PC-3 (cell line): ENCODE data around the gene NRXN2. TPM values are rescaled to one million over a fixed set of nuclear protein-coding genes. Genes with fewer than 3 reads are reported as not detected.

Source experiments
- ATAC-seq: fragments of 200-7000 bp; cut with Tn5 transposase; 2 replicates; pipeline ENCODE4 v1.9.1; 2020; ENCODE audit warnings: mild to moderate bottlenecking, moderate library complexity
- BruUV-seq: library from RNA; stranded (reverse); fragments of 400-500 nt; replicated peaks from 2 replicates; lab custom pipeline; 2021; lab: Mats Ljungman, UMichigan
- CTCF ChIA-PET: fragments of 300-600 bp; sonication (Branson Sonifier 250); formaldehyde crosslinking; loops from one replicate; lab custom pipeline; 2022; ENCODE audit warnings: antibody characterized with exemption; lab: Charles Lee
- POLR2A ChIA-PET: fragments of 300-600 bp; sonication (Branson Sonifier 250); formaldehyde crosslinking; loops from one replicate; lab custom pipeline; 2022; ENCODE audit warnings: antibody characterized with exemption; ENCODE audit not compliant: unreplicated experiment; lab: Charles Lee
- DNase-seq: peaks from one replicate; pipeline ENCODE4 v3.0.0-alpha.2; 2015
- H2AFZ ChIP-seq: fragments of 300-600 bp; sonication (generic); 2 replicates; pipeline ENCODE4 v1.6.0; 2016; ENCODE audit warnings: antibody characterized with exemption, low read length
- H3F3A ChIP-seq: fragments of 300-600 bp; sonication (generic); one replicate; pipeline ENCODE4 v1.6.0; 2017; ENCODE audit warnings: antibody characterized with exemption, low read length, control low read depth, mild to moderate bottlenecking; ENCODE audit not compliant: unreplicated experiment
- H3K27ac ChIP-seq: fragments of 300-600 bp; sonication (generic); 2 replicates; pipeline ENCODE4 v1.5.1; 2016; ENCODE audit warnings: mild to moderate bottlenecking, low read length
- H3K27me3 ChIP-seq: fragments of 300-600 bp; sonication (generic); 2 replicates; pipeline ENCODE4 v1.6.1; 2016; ENCODE audit warnings: low read length, mixed read lengths
- H3K36me3 ChIP-seq: fragments of 300-600 bp; sonication (generic); 2 replicates; pipeline ENCODE4 v1.6.1; 2016; ENCODE audit warnings: low read depth, mixed run types, low read length, mixed read lengths
- H3K4me1 ChIP-seq: fragments of 300-600 bp; sonication (generic); 2 replicates; pipeline ENCODE4 v1.5.1; 2016; ENCODE audit warnings: low read length; ENCODE audit not compliant: insufficient read depth
- H3K4me2 ChIP-seq: fragments of 300-600 bp; sonication (generic); 2 replicates; pipeline ENCODE4 v1.6.0; 2016; ENCODE audit warnings: low read length
- H3K4me3 ChIP-seq: fragments of 300-600 bp; sonication (generic); 2 replicates; pipeline ENCODE4 v1.5.1; 2016; ENCODE audit warnings: mild to moderate bottlenecking, low read length, mixed read lengths
- H3K79me2 ChIP-seq: fragments of 300-600 bp; sonication (generic); 2 replicates; pipeline ENCODE4 v1.6.1; 2017; ENCODE audit warnings: low read length, mixed read lengths
- H3K9ac ChIP-seq: fragments of 300-600 bp; sonication (generic); 2 replicates; pipeline ENCODE4 v1.6.0; 2016; ENCODE audit warnings: mild to moderate bottlenecking, low read length
- H3K9me2 ChIP-seq: fragments of 300-600 bp; sonication (generic); replicated peaks from 2 replicates; pipeline ENCODE4 v1.6.1; 2016; ENCODE audit warnings: mixed run types, low read length, mixed read lengths
- H3K9me3 ChIP-seq: fragments of 300-600 bp; sonication (generic); 2 replicates; pipeline ENCODE4 v1.6.1; 2016; ENCODE audit warnings: low read length, mixed read lengths
- H4K20me1 ChIP-seq: fragments of 300-600 bp; sonication (generic); 2 replicates; pipeline ENCODE4 v1.6.1; 2016; ENCODE audit warnings: low read length, mixed read lengths
- EZH2 ChIP-seq: fragments of 300-600 bp; sonication (generic); IDR thresholded peaks from one replicate; pipeline ENCODE4 v1.6.1; 2017; ENCODE audit warnings: antibody characterized with exemption, mild to moderate bottlenecking, low read length; ENCODE audit not compliant: unreplicated experiment
- EZH2phosphoT487 ChIP-seq: fragments of 300-600 bp; sonication (generic); IDR thresholded peaks from 2 replicates; pipeline ENCODE4 v1.6.1; 2018; ENCODE audit warnings: mild to moderate bottlenecking, antibody characterized with exemption, low read length, borderline replicate concordance
- intact Hi-C: fragments of 100-400 bp; cut with micrococcal nuclease; formaldehyde crosslinking; loops from 2 replicates; pipeline ENCODE4 v1.9.0; 2023
- total RNA-seq: library from RNA; depleted of rRNA; stranded (reverse); fragments of >200 nt; gene quantifications from 2 replicates; pipeline ENCODE4 v1.2.3, GENCODE V29; 2014
- TF ChIP-seq, protein P1 (sequence below): fragments of 300-600 bp; sonication (generic); conservative IDR thresholded peaks from 2 replicates; pipeline ENCODE4 v1.5.1; 2017; ENCODE audit warnings: antibody characterized with exemption, low read depth, mild to moderate bottlenecking, low read length

NRXN2 gene
- total RNA-seq, 1 experiment from 2014 or later, result not detected

DNA sequence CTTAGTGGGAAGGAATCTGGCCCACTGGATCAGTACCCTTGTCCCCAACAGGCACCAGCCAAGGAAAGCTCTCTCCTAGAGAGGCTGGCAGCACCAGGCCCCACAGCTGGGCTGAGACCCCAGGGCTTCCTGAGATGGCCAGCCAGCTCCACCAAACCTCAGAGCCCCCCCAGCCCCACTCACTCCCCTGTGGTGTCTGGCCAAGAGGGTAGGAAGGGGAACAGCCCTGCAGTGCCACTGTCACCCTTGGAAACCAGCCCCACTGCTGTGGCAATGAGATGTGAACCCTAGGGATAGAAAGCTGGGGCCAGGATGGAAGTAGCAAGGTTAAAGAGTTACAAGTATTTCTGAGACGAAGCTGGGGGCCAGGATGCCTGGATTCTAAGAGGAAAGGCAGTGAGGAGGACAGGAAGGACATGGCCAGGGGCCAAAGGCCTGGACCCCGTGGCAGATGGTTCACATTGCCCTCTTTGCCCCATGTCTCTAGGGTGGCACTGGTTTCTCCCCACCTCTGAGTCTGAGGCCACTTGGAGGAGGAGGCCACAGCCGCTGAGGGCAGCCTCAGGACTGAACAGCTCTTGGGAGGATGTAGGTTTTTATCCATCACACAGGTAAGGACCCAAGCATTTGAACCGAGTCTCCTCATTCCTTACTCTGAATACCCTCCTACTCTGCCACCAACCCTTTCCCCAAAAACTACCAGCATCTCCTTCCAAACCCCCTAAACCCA, 28.8 kb downstream of the NRXN2 start:
- Histone ChIP-seq H3K4me1 (no peaks in the 10 kb centered on the region), H3K9me2 (no peaks in the 10 kb centered on the region), H3K4me3 (no peak overlapping the region), H4K20me1 (no peaks in the 10 kb centered on the region), H3K27me3 (peaks cover 59% of the 10 kb centered on the region), H2AFZ (no peak overlapping the region), H3K4me2 (no peak overlapping the region), H3K9me3 (no peaks in the 10 kb centered on the region), H3F3A (no peaks in the 10 kb centered on the region), H3K9ac (no peak overlapping the region), H3K79me2 (no peaks in the 10 kb centered on the region), H3K27ac (no peak overlapping the region), H3K36me3 (no peaks in the 10 kb centered on the region)
- ATAC-seq (no peak), DNase-seq (no peak)
- intact Hi-C loops, result no loop called here
- TF ChIP-seq EZH2, result no peak
- no TSS peak for BruUV-seq
- POLR2A ChIA-PET, result interaction anchor here (0.6 kb wide), 1 partner anchor 83 kb away, joined by 3 read pairs; no protein-coding TSS in a partner anchor
- CTCF ChIA-PET, result no interaction called here

DNA sequence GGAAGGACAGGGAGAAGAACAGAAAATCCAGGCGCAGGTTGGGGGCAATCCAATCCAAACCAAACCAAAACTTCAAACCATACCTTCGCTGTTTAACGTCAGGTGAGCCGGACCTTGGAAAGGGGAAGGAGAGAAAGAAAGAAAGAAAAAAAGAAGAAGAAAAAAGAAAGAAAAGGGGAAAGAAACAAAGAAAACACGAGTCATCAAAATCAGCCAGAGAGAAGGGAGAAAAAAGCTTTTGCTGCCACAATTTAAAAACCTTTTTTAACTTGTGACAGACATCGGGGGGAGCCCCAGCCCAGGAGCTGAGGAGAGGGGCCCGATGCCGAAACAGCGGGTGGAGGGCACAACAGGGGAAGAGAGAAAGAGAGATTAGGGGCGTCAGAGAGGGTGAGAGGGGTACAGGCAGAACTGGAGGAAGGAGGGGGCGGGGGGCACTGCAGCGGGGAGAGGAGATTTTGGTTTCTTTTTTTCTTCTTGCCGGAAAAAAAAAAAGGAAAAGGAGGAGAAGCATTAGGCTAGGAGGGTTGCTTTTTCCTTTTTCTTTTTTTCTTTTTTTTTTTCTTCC, 30.1 kb downstream of the NRXN2 start:
- ChIA-PET POLR2A (no interaction called here), CTCF (no interaction called here)
- H3K36me3 ChIP-seq, result no peaks in the 10 kb centered on the region
- no peak overlapping the region for H3K27ac ChIP-seq
- H3K9me3 ChIP-seq, result no peaks in the 10 kb centered on the region
- no peaks in the 10 kb centered on the region for H4K20me1 ChIP-seq
- TF ChIP-seq, protein P1, sequence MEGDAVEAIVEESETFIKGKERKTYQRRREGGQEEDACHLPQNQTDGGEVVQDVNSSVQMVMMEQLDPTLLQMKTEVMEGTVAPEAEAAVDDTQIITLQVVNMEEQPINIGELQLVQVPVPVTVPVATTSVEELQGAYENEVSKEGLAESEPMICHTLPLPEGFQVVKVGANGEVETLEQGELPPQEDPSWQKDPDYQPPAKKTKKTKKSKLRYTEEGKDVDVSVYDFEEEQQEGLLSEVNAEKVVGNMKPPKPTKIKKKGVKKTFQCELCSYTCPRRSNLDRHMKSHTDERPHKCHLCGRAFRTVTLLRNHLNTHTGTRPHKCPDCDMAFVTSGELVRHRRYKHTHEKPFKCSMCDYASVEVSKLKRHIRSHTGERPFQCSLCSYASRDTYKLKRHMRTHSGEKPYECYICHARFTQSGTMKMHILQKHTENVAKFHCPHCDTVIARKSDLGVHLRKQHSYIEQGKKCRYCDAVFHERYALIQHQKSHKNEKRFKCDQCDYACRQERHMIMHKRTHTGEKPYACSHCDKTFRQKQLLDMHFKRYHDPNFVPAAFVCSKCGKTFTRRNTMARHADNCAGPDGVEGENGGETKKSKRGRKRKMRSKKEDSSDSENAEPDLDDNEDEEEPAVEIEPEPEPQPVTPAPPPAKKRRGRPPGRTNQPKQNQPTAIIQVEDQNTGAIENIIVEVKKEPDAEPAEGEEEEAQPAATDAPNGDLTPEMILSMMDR, result no peak
- no peak for TF ChIP-seq EZH2phosphoT487
- no peak for TF ChIP-seq EZH2
- no peaks in the 10 kb centered on the region for H3K4me1 ChIP-seq
- no peaks in the 10 kb centered on the region for H3K9me2 ChIP-seq
- no peak overlapping the region for H3K4me3 ChIP-seq
- H3K4me2 ChIP-seq, result no peak overlapping the region
- BruUV-seq, result no TSS peak
- no peak overlapping the region for H2AFZ ChIP-seq
- H3K79me2 ChIP-seq, result no peaks in the 10 kb centered on the region
- H3K9ac ChIP-seq, result no peak overlapping the region
- intact Hi-C loops, result no loop called here
- H3K27me3 ChIP-seq, result peaks cover 58% of the 10 kb centered on the region
- no peaks in the 10 kb centered on the region for H3F3A ChIP-seq
- DNase-seq (no peak), ATAC-seq (no peak)

DNA sequence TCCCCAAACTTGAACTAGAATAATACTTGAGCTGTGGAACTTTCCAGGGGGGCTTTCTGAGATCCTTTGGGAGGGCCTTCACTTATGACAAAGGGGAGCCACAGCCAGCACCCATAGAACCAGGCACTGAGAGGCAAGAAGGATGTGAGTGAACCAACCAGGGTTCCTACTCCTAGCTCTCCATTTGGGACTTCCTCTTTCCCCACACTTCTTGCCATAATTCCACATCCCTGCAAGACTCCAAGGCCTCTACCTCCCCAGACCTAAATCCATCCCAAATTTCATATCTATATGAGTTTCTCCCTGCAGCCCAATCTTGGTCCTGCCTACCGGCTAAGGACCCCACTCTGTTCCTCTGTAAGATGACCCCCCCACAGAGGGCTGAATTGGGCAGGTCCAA, 31.5 kb downstream of the NRXN2 start:
- DNase-seq (no peak), ATAC-seq (no peak)
- H3K9me3 ChIP-seq, result no peaks in the 10 kb centered on the region
- TF ChIP-seq, protein P1, result no peak
- TF ChIP-seq EZH2phosphoT487 (no peak), EZH2 (no peak)
- no peak overlapping the region for H3K4me3 ChIP-seq
- no peaks in the 10 kb centered on the region for H3F3A ChIP-seq
- no peaks in the 10 kb centered on the region for H3K36me3 ChIP-seq
- ChIA-PET POLR2A (no interaction called here), CTCF (interaction anchor here (0.7 kb wide), 1 partner anchor 72 kb away, joined by 5 read pairs; no protein-coding TSS in a partner anchor)
- H3K79me2 ChIP-seq, result no peaks in the 10 kb centered on the region
- H3K27ac ChIP-seq, result no peak overlapping the region
- peaks cover 46% of the 10 kb centered on the region for H3K27me3 ChIP-seq
- no peaks in the 10 kb centered on the region for H3K9me2 ChIP-seq
- no peaks in the 10 kb centered on the region for H3K4me1 ChIP-seq
- H2AFZ ChIP-seq, result no peak overlapping the region
- H3K9ac ChIP-seq, result no peak overlapping the region
- H3K4me2 ChIP-seq, result no peak overlapping the region
- BruUV-seq, result no TSS peak
- no peaks in the 10 kb centered on the region for H4K20me1 ChIP-seq
- intact Hi-C loops, result no loop called here
